Esophagus muscularis mucosa (tissue), 4 donors: ENCODE results near the gene CNTLN. TPM values are rescaled to one million over a fixed set of nuclear protein-coding genes. Genes with fewer than 3 reads are reported as not detected.

Experiments used
- DNase-seq: peaks from one replicate; pipeline ENCODE4 v3.0.0-alpha.2; 2017; ENCODE audit errors: extremely low spot score
- H3K27ac ChIP-seq, 4 donors: fragments of 200-600 bp; sonication (generic); replicated peaks in 1 of 4; 1 replicate in 3 of 4; 2 replicates in 1 of 4; pipeline ENCODE4 v1.5.1; 2016 to 2019; ENCODE audit warnings: mild to moderate bottlenecking in 1 of 4
- H3K27me3 ChIP-seq, 4 donors: fragments of 200-600 bp; sonication (generic); one replicate each; pipeline versions ENCODE4 v1.5.1 to v1.6.0; 2016 to 2019
- H3K36me3 ChIP-seq, 4 donors: fragments of 200-600 bp; sonication (generic); one replicate each; pipeline ENCODE4 v1.5.1; 2016 to 2019
- H3K4me1 ChIP-seq, 4 donors: fragments of 200-600 bp; sonication (generic); one replicate each; pipeline ENCODE4 v1.5.1; 2016 to 2019
- H3K4me3 ChIP-seq, 4 donors: fragments of 200-600 bp; sonication (generic); 1 replicate in 2 of 4; 2 replicates in 2 of 4; pipeline ENCODE4 v1.5.1; 2016 to 2019; ENCODE audit warnings: mild to moderate bottlenecking in 4 of 4, moderate library complexity in 1 of 4
- H3K9me3 ChIP-seq, 4 donors: fragments of 200-600 bp; sonication (generic); 1 replicate in 3 of 4; 2 replicates in 1 of 4; pipeline ENCODE4 v1.5.1; 2016 to 2019
- CTCF ChIP-seq, 3 experiments: fragments of 200-600 bp in 2 of 3; fragments of 450-650 bp in 1 of 3; sonication (generic) in 2 of 3; IDR thresholded peaks; one replicate each; pipeline ENCODE4 v1.5.1; 2017 to 2019; ENCODE audit warnings: antibody characterized with exemption in 3 of 3, mild to moderate bottlenecking in 2 of 3, moderate library complexity in 1 of 3
- EP300 ChIP-seq: sonication (generic); formaldehyde crosslinking; IDR thresholded peaks from one replicate; pipeline ENCODE4 v1.6.1; 2017; ENCODE audit warnings: antibody characterized with exemption
- POLR2A ChIP-seq: fragments of 450-650 bp; IDR thresholded peaks from one replicate; pipeline ENCODE4 v1.6.1; 2017; ENCODE audit warnings: antibody characterized with exemption, moderate library complexity, mild to moderate bottlenecking, low read depth
- POLR2AphosphoS5 ChIP-seq, 2 donors: sonication (generic); formaldehyde crosslinking; IDR thresholded peaks; one replicate each; pipeline ENCODE4 v1.6.1; 2017; ENCODE audit warnings: antibody characterized with exemption in 2 of 2
- WGBS: methylation state at CpG from one replicate; pipeline ENCODE4 v1.1.5; 2018; 5-methylcytosine and 5-hydroxymethylcytosine counted together
- intact Hi-C: fragments of 100-400 bp; cut with DNase I; formaldehyde crosslinking; loops from one replicate; pipeline ENCODE4 v1.15.1; 2023
- total RNA-seq, 4 donors: library from RNA; depleted of rRNA; stranded (reverse); fragments of >200 nt; gene quantifications; one replicate each; pipeline versions ENCODE4 v1.1.0 to v1.2.1, GENCODE V29; 2016

The CNTLN gene
- total RNA-seq, 4 donors from 2014 or later = 9.4 to 14.1 (median 12.0) TPM

DNA sequence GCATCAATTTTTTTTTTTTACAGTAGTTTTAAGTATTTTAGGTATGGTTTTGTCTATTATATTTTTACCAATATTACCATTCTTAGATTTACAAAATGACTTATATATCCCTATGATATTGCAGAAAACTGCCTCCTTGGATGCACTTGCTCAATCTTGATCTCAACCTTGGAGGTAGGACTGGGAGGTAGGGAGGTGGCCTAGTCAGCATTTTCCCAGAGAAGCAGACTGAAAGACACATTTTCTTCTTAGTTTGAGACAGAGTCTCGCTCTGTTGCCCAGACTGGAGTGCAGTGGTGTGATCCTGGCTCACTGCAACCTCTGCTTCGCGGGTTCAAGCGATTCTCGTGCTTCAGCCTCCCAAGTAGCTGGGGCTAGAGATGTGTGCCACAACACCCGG lies 268.7 kb downstream of the CNTLN start:
- no peak for TF ChIP-seq POLR2AphosphoS5 (IDR thresholded peaks at IDR 0.05)
- no peak for TF ChIP-seq POLR2A
- TF ChIP-seq CTCF (IDR thresholded peaks at IDR 0.05) = no peak
- TF ChIP-seq EP300 = no peak
- H3K27me3 ChIP-seq = no peaks in the 10 kb centered on the region
- H3K4me3 ChIP-seq = no peak overlapping the region
- no peaks in the 10 kb centered on the region for H3K4me1 ChIP-seq
- DNase-seq = no peak
- H3K27ac ChIP-seq = no peak overlapping the region
- H3K9me3 ChIP-seq = no peaks in the 10 kb centered on the region
- H3K36me3 ChIP-seq = peaks cover 0 to 12% (median 4%) of the 10 kb centered on the region in 4 donors
- intact Hi-C loops = no loop called here
- WGBS = 93% methylated on average over 6 of the region's 6 CpGs

DNA sequence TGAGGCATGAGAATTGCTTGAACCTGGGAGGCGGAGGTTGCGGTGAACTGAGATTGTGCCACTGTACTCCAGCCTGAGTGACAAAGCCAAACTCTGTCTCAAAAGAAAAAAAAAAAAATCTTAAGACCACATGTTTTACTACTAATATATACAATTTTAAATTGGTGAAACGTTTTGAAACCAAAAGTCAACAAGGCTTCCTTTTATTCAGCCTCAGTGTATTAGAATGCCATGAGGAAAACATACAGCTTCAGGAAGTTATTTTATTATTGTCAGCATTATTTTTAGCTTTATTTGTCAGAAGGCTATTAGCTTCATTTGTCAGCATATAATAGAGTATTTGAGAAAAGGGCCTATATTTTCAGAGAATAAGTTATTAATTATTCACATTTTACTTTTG lies 280.1 kb downstream of the CNTLN start:
- no peak for TF ChIP-seq POLR2A
- no peak for TF ChIP-seq EP300
- TF ChIP-seq POLR2AphosphoS5 (IDR thresholded peaks at IDR 0.05) = no peak
- no peak for TF ChIP-seq CTCF (IDR thresholded peaks at IDR 0.05)
- H3K27ac ChIP-seq = peak overlapping the region in 1 of 4 donors; percentile 8
- H3K4me1 ChIP-seq = no peaks in the 10 kb centered on the region
- WGBS = 80% methylated on average over 3 of the region's 3 CpGs
- H3K4me3 ChIP-seq = no peak overlapping the region
- H3K36me3 ChIP-seq = peaks cover 0 to 14% (median 5%) of the 10 kb centered on the region in 4 donors
- no peaks in the 10 kb centered on the region for H3K9me3 ChIP-seq
- intact Hi-C loops = no loop called here
- no peak for DNase-seq
- no peaks in the 10 kb centered on the region for H3K27me3 ChIP-seq

GRCh38 chr9:17422994-17423680 lies 288.3 kb downstream of the CNTLN start:
- no peak for TF ChIP-seq EP300
- TF ChIP-seq CTCF (IDR thresholded peaks at IDR 0.05) = no peak
- no peak for TF ChIP-seq POLR2AphosphoS5 (IDR thresholded peaks at IDR 0.05)
- no peak for TF ChIP-seq POLR2A
- Histone ChIP-seq H3K4me3 (no peak overlapping the region), H3K36me3 (peaks cover 0 to 12% (median 0%) of the 10 kb centered on the region in 4 donors), H3K9me3 (no peaks in the 10 kb centered on the region), H3K27ac (no peak overlapping the region), H3K27me3 (no peaks in the 10 kb centered on the region), H3K4me1 (no peaks in the 10 kb centered on the region)
- WGBS = 93% methylated on average over 3 of the region's 4 CpGs
- no peak for DNase-seq
- intact Hi-C loops = no loop called here

DNA sequence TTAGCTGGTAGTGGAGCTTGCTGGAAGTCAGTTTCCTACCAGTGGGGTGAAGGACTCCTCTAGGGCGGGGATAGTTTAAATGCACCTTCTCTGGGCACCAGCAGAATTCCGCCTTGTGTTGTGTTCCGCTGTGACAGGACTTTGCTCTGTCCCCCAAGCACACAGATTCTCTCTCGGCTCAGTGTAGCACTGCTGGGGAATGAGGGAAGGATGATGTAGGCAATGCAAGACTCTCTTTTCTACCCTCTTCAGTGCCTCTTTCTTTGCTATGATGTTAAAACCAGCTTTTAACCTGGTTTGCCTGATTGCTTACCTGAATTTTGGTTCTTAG lies 288.8 kb downstream of the CNTLN start:
- no peak for TF ChIP-seq POLR2AphosphoS5 (IDR thresholded peaks at IDR 0.05)
- no peak for TF ChIP-seq EP300
- TF ChIP-seq CTCF (IDR thresholded peaks at IDR 0.05) = no peak
- no peak for TF ChIP-seq POLR2A
- H3K9me3 ChIP-seq = no peaks in the 10 kb centered on the region
- intact Hi-C loops = no loop called here
- H3K36me3 ChIP-seq = peaks cover 0 to 12% (median 0%) of the 10 kb centered on the region in 4 donors
- H3K27ac ChIP-seq = no peak overlapping the region
- DNase-seq = no peak
- no peak overlapping the region for H3K4me3 ChIP-seq
- H3K27me3 ChIP-seq = no peaks in the 10 kb centered on the region
- H3K4me1 ChIP-seq = no peaks in the 10 kb centered on the region
- 100% methylated on average over 4 of the region's 4 CpGs for WGBS

GRCh38 chr9:17425384-17425783 lies 290.5 kb downstream of the CNTLN start:
- intact Hi-C loops = no loop called here
- Histone ChIP-seq H3K27me3 (no peaks in the 10 kb centered on the region), H3K4me3 (no peak overlapping the region), H3K27ac (no peak overlapping the region), H3K9me3 (no peaks in the 10 kb centered on the region), H3K36me3 (peaks cover 0 to 12% (median 0%) of the 10 kb centered on the region in 4 donors), H3K4me1 (no peaks in the 10 kb centered on the region)
- no peak for DNase-seq
- no peak for TF ChIP-seq EP300
- TF ChIP-seq POLR2A = no peak
- TF ChIP-seq POLR2AphosphoS5 (IDR thresholded peaks at IDR 0.05) = no peak
- no peak for TF ChIP-seq CTCF (IDR thresholded peaks at IDR 0.05)
- 88% methylated on average over 2 of the region's 2 CpGs for WGBS
